ENCODE results near the gene UNC50. TPM values are rescaled to one million over a fixed set of nuclear protein-coding genes. Genes with fewer than 3 reads are reported as not detected.

UNC50 gene
- total RNA-seq, 4 donors from 2014 or later, result 12.0 to 57.9 (median 33.9) TPM

GRCh38 chr2:98568161-98568956 is 40.0 kb upstream of the UNC50 start:
- Histone ChIP-seq H3K36me3 (no peaks in the 10 kb centered on the region), H3K9me3 (no peaks in the 10 kb centered on the region), H3K4me3 (no peak overlapping the region), H3K4me1 (no peaks in the 10 kb centered on the region), H3K27ac (no peak overlapping the region), H3K27me3 (no peaks in the 10 kb centered on the region)
- no peak for TF ChIP-seq POLR2A (IDR thresholded peaks at IDR 0.05)
- TF ChIP-seq, protein P1, sequence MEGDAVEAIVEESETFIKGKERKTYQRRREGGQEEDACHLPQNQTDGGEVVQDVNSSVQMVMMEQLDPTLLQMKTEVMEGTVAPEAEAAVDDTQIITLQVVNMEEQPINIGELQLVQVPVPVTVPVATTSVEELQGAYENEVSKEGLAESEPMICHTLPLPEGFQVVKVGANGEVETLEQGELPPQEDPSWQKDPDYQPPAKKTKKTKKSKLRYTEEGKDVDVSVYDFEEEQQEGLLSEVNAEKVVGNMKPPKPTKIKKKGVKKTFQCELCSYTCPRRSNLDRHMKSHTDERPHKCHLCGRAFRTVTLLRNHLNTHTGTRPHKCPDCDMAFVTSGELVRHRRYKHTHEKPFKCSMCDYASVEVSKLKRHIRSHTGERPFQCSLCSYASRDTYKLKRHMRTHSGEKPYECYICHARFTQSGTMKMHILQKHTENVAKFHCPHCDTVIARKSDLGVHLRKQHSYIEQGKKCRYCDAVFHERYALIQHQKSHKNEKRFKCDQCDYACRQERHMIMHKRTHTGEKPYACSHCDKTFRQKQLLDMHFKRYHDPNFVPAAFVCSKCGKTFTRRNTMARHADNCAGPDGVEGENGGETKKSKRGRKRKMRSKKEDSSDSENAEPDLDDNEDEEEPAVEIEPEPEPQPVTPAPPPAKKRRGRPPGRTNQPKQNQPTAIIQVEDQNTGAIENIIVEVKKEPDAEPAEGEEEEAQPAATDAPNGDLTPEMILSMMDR (IDR thresholded peaks at IDR 0.05), result no peak
- intact Hi-C loops (cut with DNase I; ENCODE audit: low total_unique reads), result no loop called here
- DNase-seq, result no peak

DNA sequence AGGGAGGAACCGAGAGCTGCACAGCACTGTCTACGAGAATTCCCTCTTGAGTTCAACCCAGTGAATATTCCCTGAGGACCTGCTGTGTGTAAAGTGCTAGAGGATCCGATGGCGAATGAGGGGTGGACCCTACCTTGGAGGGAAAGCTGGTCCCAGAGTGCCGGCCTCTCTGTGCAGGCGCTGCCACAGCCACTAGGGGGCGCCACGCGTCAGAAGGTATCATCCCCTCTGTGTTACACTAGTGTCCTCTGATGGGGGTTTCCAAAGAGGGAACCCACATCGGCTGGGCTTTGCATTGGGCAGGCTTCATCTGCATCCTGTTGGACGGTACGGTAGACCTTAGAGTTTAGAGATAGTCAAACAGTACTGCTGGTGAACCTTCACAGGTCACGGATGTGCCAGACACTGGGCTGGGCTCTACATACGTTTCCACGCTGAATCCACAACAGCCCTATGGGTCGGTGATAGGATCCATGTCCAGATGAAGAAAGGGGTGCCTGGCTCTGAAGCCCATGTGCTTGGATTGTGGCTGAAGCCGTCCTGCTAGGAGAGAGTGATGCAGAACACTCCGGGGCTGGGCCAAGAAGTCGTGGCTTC is 39.1 kb upstream of the UNC50 start:
- no peak overlapping the region for H3K4me3 ChIP-seq
- no peaks in the 10 kb centered on the region for H3K9me3 ChIP-seq
- intact Hi-C loops (cut with DNase I; ENCODE audit: low total_unique reads), result no loop called here
- no peak overlapping the region for H3K27ac ChIP-seq
- peak; percentile 28 to 31 for DNase-seq
- no peaks in the 10 kb centered on the region for H3K4me1 ChIP-seq
- no peak for TF ChIP-seq POLR2A (IDR thresholded peaks at IDR 0.05)
- TF ChIP-seq, protein P1 (IDR thresholded peaks at IDR 0.05), result peak; percentile 39 to 64 (median 48)
- H3K27me3 ChIP-seq, result no peaks in the 10 kb centered on the region
- no peaks in the 10 kb centered on the region for H3K36me3 ChIP-seq

GRCh38 chr2:98569915-98570314 is 38.5 kb upstream of the UNC50 start:
- Histone ChIP-seq H3K27me3 (no peaks in the 10 kb centered on the region), H3K36me3 (no peaks in the 10 kb centered on the region), H3K4me1 (no peaks in the 10 kb centered on the region), H3K4me3 (no peak overlapping the region), H3K9me3 (no peaks in the 10 kb centered on the region), H3K27ac (no peak overlapping the region)
- intact Hi-C loops (cut with DNase I; ENCODE audit: low total_unique reads), result no loop called here
- TF ChIP-seq, protein P1 (IDR thresholded peaks at IDR 0.05), result no peak
- TF ChIP-seq POLR2A (IDR thresholded peaks at IDR 0.05), result no peak
- no peak for DNase-seq

DNA sequence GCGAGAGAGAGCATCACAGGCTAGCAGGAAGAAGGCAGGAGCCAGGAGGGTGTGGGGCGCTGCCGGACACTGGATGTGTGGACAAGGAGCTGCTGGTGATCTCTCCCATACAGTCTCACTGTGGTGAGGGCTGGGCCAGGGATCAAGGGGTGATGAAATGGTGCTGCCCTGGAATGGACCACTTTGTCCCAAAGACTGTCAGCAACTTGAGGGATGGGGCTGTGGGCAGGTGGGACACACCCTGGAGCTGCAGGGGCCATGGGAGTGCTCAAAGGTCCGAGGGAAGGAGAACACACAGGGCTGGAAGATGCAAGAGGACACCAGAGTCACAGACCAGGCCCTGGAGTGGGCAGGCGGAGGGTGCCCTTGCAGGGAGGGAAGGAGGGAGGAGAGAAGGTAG is 38.0 kb upstream of the UNC50 start:
- Histone ChIP-seq H3K27me3 (no peaks in the 10 kb centered on the region), H3K4me3 (no peak overlapping the region), H3K9me3 (no peaks in the 10 kb centered on the region), H3K36me3 (no peaks in the 10 kb centered on the region), H3K27ac (no peak overlapping the region), H3K4me1 (no peaks in the 10 kb centered on the region)
- no peak for TF ChIP-seq POLR2A (IDR thresholded peaks at IDR 0.05)
- TF ChIP-seq, protein P1 (IDR thresholded peaks at IDR 0.05), result no peak
- intact Hi-C loops (cut with DNase I; ENCODE audit: low total_unique reads), result no loop called here
- DNase-seq, result no peak

DNA sequence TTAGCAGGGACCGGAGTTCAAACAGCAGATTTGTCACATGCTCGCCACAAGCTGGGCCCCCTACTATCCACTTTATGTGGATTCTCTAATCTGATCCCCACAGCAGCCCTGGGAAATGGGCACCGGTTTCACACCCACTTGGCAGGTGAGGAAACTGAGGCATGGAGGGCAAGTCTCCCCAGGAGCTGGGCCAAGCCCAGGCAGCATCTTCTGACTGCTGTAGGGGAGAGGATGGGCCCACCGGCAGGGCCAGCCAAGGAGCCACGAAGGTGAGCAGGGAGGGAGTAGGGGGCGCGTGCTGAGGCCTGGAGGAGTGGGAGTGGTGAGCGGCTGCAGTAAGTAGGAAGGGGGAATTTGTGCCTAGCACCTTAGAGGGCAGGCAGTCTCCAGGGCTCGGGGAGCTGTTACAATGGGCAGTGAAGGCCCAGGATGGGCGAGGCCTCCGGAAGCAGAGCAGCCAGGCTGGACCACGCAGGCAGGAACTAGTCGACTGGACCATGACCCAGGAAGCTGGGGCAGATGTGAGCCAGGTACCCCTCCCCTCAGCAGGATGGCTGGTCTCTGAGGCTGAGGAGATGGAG is 37.2 kb upstream of the UNC50 start:
- H3K4me3 ChIP-seq, result no peak overlapping the region
- DNase-seq, result no peak
- TF ChIP-seq, protein P1 (IDR thresholded peaks at IDR 0.05), result no peak
- H3K4me1 ChIP-seq, result no peaks in the 10 kb centered on the region
- no peaks in the 10 kb centered on the region for H3K9me3 ChIP-seq
- H3K27me3 ChIP-seq, result no peaks in the 10 kb centered on the region
- intact Hi-C loops (cut with DNase I; ENCODE audit: low total_unique reads), result no loop called here
- no peak overlapping the region for H3K27ac ChIP-seq
- no peaks in the 10 kb centered on the region for H3K36me3 ChIP-seq
